Activated CD4-positive, alpha-beta T cell treated with anti-CD3 and anti-CD28 coated beads, Interleukin-2, amount 50 U/mL, for 4 hours (primary cell): ENCODE measurements around the gene HOXD9.

ENCODE experiments used
- DNase-seq, 2 experiments: peaks; one replicate each; pipeline ENCODE4 v3.0.0-alpha.2; 2020

HOXD9 gene

GRCh38 chr2:176099159-176099727, 23.3 kb upstream of the HOXD9 start:
- no peak for DNase-seq

DNA sequence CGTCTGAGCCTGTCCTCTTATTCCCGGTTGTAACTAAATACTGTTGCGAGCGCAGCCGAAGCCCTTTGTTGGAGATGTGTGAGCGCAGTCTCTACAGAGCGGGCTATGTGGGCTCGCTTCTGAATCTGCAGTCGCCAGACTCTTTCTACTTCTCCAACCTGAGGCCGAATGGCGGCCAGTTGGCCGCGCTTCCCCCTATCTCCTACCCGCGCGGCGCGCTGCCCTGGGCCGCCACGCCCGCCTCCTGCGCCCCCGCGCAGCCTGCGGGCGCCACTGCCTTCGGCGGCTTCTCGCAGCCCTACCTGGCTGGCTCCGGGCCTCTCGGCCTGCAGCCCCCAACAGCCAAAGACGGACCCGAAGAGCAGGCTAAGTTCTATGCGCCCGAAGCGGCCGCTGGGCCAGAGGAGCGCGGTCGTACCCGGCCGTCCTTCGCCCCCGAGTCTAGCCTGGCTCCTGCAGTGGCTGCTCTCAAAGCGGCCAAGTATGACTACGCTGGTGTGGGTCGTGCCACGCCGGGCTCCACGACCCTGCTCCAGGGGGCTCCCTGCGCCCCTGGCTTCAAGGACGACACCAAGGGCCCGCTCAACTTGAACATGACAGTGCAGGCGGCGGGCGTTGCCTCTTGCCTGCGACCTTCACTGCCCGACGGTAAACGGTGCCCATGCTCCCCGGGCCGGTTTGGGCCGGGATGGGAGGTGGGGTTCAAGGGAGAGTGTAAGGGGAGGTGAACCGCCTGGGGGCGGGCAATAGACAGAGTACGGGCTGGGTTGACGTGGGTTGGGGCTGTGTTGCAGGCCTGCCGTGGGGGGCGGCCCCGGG, 22.6 kb upstream of the HOXD9 start, which contains the start of gene HOXD12:
HOXD12 (plus strand) TSS at position 68 of the 819 bp plus-strand sequence; CDS start at position 75, 7 bp downstream.
- DNase-seq: no peak

DNA sequence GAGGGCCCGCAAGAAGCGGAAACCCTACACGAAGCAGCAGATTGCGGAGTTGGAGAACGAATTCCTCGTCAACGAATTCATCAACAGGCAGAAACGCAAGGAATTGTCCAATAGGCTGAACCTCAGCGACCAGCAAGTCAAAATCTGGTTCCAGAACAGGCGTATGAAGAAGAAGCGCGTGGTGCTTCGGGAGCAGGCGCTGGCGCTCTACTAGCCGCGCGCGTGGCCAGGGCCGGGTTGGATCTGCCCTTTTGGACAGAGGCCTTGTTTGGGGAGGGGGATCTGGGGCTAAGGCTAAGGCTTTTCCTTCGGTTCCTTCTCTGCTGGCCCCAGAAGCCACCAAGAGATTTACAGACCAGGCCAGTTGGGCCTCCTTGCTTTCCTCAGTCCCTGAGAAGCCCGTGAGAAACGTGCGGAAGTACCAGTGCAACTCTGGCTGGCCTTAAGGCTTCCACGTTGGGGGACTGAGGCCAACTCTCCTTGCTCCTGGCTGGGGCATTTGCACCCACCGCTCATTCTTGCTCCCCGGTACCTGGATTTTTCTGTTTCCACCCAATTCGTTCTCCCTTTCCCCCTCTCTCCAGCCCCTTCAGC, 21.9 kb upstream of the HOXD9 start:
- no peak for DNase-seq

GRCh38 chr2:176101216-176101830, 21.2 kb upstream of the HOXD9 start:
- no peak for DNase-seq

DNA sequence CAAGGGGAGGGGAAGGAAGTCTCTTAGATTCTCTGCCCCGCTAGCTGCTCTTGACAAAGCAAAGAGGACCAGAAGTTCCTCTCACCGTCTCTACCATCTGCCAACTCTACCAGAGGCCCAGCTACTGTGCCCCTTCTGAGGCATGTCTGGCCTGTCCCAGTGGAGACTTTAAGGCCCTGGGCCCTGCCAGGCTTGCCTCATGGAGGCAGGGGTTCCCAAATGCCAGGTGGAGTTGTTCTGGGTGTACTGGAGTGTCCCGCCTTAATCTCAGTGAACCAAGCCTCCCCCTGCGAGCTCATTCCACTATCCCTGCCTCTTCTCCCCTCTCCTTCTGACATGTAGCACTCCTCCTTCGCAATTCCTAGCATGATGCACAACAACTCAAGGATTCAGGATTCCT, 20.7 kb upstream of the HOXD9 start:
- no peak for DNase-seq

- no peak for DNase-seq
Observed at GRCh38 chr2:176102309-176102866, 20.1 kb upstream of the HOXD9 start.

GRCh38 chr2:176103194-176103593, 19.3 kb upstream of the HOXD9 start:
- DNase-seq: no peak

- DNase-seq: no peak
Observed at GRCh38 chr2:176103742-176104315, 18.7 kb upstream of the HOXD9 start.

DNA sequence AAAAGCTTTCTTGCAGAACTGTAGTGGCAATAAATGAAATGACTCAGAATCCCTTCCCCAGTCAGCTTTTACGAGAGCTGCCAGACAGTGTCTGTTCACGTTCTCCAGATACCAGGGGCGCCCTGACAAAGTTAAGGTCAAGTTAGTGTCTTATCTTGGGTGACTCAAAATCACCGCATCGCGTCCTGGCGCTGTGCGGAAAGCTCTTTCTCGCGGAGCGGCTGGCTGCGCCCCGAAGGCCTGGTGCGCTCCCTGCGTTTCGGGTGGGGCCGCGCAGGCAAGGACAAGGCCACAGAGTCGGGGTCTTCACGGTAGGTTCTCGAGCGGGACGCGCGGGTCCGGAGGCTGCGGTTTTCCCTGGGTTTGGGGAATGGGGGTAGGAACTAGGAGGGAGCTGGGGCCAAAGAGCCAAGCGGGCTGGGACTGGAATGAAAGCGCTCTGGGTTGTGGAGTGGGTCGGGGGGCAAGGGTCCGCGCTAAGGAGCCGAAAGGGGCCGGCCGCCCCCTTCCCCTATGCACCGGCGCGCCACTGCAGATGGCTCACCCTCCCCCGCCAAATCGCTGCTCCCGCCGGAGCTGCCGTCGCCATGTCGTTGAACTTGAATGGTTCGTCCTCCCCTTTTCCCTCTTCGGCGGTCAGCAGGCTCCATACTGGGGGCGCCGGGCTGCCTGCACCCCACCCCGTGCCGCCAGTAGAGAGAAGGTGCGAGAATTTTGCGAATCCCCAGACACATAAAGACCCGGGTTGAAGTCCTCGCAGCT, 18.0 kb upstream of the HOXD9 start:
- no peak for DNase-seq

DNA sequence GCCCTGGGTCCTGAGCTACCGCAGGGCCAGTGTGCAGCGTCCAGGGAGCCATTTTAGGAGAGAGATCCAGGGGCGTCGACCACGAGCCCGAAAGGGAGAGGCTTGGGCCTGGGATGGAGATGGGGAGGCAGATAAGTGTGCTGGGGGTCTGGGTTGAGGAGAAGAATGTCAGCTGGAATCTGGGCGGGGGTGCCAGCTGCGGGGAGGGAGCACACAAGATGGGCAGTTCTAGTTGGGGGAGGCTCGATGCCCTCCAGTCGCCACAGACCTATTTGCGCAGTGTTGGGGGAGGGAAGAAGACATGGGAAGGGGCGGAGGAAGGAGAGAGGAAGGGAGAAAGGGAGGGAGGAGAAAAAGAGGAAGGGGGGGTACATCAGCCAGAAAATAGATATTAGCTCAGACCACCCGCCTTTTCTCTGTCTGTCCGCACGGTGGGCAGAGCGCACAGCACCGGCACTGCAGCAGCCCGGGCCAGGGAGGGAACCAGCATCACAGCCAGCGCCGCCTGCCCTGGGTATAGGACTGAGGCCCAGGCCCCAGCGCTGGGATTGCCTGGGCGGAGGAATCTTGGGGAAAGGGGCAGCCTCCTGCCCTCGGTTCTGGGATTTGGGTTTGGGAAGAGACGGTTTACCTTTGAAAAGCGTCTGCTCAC, 17.3 kb upstream of the HOXD9 start:
- no peak for DNase-seq

- no peak for DNase-seq
Observed at GRCh38 chr2:176105730-176106580, 16.6 kb upstream of the HOXD9 start.

- no peak for DNase-seq
Observed at GRCh38 chr2:176106581-176107539, 15.7 kb upstream of the HOXD9 start, which contains the start of gene HOXD11. Gene HOXD11, plus strand, starts transcription at chr2:176107280. Its CDS starts 76 bp downstream, at chr2:176107356.

DNA sequence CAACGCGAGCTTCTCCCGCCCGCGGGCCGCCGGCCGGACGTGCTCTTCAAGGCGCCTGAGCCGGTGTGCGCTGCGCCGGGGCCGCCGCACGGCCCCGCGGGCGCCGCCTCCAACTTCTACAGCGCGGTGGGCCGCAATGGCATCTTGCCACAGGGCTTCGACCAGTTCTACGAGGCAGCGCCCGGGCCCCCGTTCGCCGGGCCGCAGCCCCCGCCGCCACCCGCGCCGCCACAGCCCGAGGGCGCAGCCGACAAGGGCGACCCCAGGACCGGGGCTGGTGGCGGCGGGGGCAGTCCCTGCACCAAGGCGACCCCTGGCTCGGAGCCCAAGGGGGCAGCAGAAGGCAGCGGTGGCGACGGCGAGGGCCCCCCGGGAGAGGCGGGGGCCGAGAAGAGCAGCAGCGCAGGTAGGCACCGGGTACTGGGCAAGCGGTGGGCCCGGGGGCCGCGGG, 14.8 kb upstream of the HOXD9 start:
- DNase-seq: no peak

DNA sequence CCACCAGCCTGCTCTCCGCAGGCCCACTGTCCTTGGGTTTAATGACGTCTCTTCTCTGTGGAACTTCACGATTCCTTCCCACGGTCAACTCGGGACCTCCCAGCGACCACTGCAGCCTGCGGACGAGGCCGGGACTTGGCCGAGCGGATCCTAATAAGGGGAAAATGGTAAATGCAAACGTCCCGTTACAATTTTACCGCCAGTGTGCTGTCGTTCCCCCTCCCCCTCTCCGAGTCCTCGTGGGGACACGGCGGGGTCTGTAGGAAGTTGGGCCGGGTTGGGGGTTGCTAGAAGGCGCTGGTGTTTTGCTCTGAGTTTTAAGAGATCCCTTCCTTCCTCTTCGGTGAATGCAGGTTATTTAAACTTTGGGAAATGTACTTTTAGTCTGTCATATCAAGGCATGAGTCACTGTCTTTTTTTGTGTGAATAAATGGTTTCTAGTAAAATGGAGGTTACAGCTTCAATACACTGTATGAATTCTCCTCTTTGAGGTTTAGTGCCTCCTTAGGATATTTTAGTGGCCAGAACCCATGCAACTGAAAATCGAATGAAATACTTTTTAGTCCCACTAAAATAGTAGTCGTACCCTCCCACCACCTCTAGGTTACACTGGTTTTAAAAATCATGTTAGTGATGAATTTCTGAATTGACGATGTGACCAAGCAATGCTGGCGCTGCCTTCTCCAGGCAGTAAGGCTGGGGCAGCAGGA, 13.2 kb upstream of the HOXD9 start:
- no peak for DNase-seq

GRCh38 chr2:176109946-176110345, 12.6 kb upstream of the HOXD9 start:
- DNase-seq: no peak

GRCh38 chr2:176110415-176111308, 11.9 kb upstream of the HOXD9 start:
- no peak for DNase-seq

- no peak for DNase-seq
Observed at GRCh38 chr2:176111309-176111663, 11.2 kb upstream of the HOXD9 start.
